K562 (cell line): ENCODE measurements around the gene KLHL33.

Experiments
- CTBP1 ChIP-seq: fragments of 450-650 bp; IDR thresholded peaks from 2 replicates; pipeline ENCODE4 v1.6.1; 2016; ENCODE audit warnings: borderline replicate concordance
- DMBX1 ChIP-seq: fragments of 250-450 bp; sonication (Bioruptor Pico); IDR thresholded peaks from 2 replicates; pipeline ENCODE4 v1.8.0; 2022; ENCODE audit warnings: inconsistent platforms, mild to moderate bottlenecking, moderate library complexity, borderline replicate concordance
- EZH2 ChIP-seq: IDR thresholded peaks from 2 replicates; pipeline ENCODE4 v1.6.1; 2012; ENCODE audit warnings: low read depth, mild to moderate bottlenecking, inconsistent platforms, low read length, borderline replicate concordance
- FOS ChIP-seq: IDR thresholded peaks from 3 replicates; pipeline ENCODE4 v1.6.1; 2011; ENCODE audit not compliant: insufficient read length; ENCODE audit errors: extremely low read depth
- GABPA ChIP-seq: fragments of 200-800 bp; sonication (Bioruptor generic); conservative IDR thresholded peaks from 2 replicates; pipeline ENCODE4 v1.6.1; 2016; ENCODE audit warnings: low read depth, missing genetic modification characterization, missing compliant biosample characterization
- HDGF ChIP-seq: fragments of 450-650 bp; IDR thresholded peaks from 2 replicates; pipeline ENCODE4 v1.6.1; 2016
- JUND ChIP-seq, 2 experiments: IDR thresholded peaks; 2 replicates in 1 of 2; 3 replicates in 1 of 2; pipeline ENCODE4 v1.6.1; 2011; ENCODE audit warnings: borderline replicate concordance in 2 of 2, low read depth in 2 of 2, low read length in 2 of 2, improper control_type of control experiment in 1 of 2, missing biosample characterization in 1 of 2, missing genetic modification characterization in 1 of 2, missing genetic modification reagents in 1 of 2
- MNT ChIP-seq, 2 experiments: fragments of 450-650 bp; conservative IDR thresholded peaks; 2 replicates each; pipeline ENCODE4 v1.6.1; 2017; ENCODE audit warnings: mild to moderate bottlenecking in 2 of 2, moderate library complexity in 2 of 2
- TAF1 ChIP-seq: IDR thresholded peaks from 2 replicates; pipeline ENCODE4 v1.6.1; 2011; ENCODE audit warnings: mild to moderate bottlenecking, low read length, moderate library complexity; ENCODE audit not compliant: insufficient read depth, control insufficient read depth, severe bottlenecking; ENCODE audit errors: extremely low read depth
- TEAD1 ChIP-seq, 2 experiments: fragments of 450-650 bp in 1 of 2; sonication (generic) in 1 of 2; formaldehyde crosslinking; IDR thresholded peaks; 2 replicates each; pipeline versions ENCODE4 v1.4.0 to v1.8.0; 2020 to 2022; ENCODE audit warnings: mild to moderate bottlenecking in 2 of 2, missing genetic modification reagents in 1 of 2
- ZBTB1 ChIP-seq: sonication (generic); formaldehyde crosslinking; IDR thresholded peaks from 2 replicates; pipeline ENCODE4 v1.8.1; 2023; ENCODE audit warnings: missing genetic modification reagents, low read depth, mild to moderate bottlenecking, borderline replicate concordance
- TF ChIP-seq, protein P1 (sequence below): sonication (generic); formaldehyde crosslinking; IDR thresholded peaks from 2 replicates; pipeline ENCODE4 v1.8.0; 2022; ENCODE audit warnings: mild to moderate bottlenecking, missing genetic modification reagents
- TF ChIP-seq, protein P2 (sequence below): sonication (generic); formaldehyde crosslinking; IDR thresholded peaks from 2 replicates; pipeline ENCODE4 v1.8.1; 2022; ENCODE audit warnings: missing genetic modification reagents
- TF ChIP-seq, protein P3 (sequence below), 3 experiments: IDR thresholded peaks in 2 of 3; conservative IDR thresholded peaks in 1 of 3; 2 replicates each; pipeline ENCODE4 v1.5.1; 2011 to 2012; ENCODE audit warnings: low read length in 3 of 3, mild to moderate bottlenecking in 3 of 3, control low read depth in 2 of 3, improper control_type of control experiment in 1 of 3, inconsistent platforms in 1 of 3, low read depth in 1 of 3, mixed read lengths in 1 of 3, moderate library complexity in 1 of 3; ENCODE audit not compliant: insufficient read depth in 2 of 3

GRCh38 chr14:20460458-20461224, 24.7 kb upstream of the KLHL33 start:
- TF ChIP-seq, protein P1, sequence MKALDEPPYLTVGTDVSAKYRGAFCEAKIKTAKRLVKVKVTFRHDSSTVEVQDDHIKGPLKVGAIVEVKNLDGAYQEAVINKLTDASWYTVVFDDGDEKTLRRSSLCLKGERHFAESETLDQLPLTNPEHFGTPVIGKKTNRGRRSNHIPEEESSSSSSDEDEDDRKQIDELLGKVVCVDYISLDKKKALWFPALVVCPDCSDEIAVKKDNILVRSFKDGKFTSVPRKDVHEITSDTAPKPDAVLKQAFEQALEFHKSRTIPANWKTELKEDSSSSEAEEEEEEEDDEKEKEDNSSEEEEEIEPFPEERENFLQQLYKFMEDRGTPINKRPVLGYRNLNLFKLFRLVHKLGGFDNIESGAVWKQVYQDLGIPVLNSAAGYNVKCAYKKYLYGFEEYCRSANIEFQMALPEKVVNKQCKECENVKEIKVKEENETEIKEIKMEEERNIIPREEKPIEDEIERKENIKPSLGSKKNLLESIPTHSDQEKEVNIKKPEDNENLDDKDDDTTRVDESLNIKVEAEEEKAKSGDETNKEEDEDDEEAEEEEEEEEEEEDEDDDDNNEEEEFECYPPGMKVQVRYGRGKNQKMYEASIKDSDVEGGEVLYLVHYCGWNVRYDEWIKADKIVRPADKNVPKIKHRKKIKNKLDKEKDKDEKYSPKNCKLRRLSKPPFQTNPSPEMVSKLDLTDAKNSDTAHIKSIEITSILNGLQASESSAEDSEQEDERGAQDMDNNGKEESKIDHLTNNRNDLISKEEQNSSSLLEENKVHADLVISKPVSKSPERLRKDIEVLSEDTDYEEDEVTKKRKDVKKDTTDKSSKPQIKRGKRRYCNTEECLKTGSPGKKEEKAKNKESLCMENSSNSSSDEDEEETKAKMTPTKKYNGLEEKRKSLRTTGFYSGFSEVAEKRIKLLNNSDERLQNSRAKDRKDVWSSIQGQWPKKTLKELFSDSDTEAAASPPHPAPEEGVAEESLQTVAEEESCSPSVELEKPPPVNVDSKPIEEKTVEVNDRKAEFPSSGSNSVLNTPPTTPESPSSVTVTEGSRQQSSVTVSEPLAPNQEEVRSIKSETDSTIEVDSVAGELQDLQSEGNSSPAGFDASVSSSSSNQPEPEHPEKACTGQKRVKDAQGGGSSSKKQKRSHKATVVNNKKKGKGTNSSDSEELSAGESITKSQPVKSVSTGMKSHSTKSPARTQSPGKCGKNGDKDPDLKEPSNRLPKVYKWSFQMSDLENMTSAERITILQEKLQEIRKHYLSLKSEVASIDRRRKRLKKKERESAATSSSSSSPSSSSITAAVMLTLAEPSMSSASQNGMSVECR (CRISPR knock-in tag) = no peak
- TF ChIP-seq EZH2 (no peak), FOS (no peak), JUND (IDR thresholded peaks at IDR 0.05; ENCODE audit: borderline replicate concordance, low read depth, low read length) (no peak), JUND (tag; IDR thresholded peaks at IDR 0.05; ENCODE audit: borderline replicate concordance, low read depth, low read length) (no peak), GABPA (tag) (0 out of 2 replicates have a peak, but pooled peaks have one; percentile 2), MNT (conservative IDR thresholded peaks at IDR 0.05) (no peak), TAF1 (no peak), TEAD1 (CRISPR knock-in tag; IDR thresholded peaks at IDR 0.05) (no peak), ZBTB1 (CRISPR knock-in tag) (no peak), HDGF (no peak), DMBX1 (CRISPR knock-in tag) (no peak), CTBP1 (no peak)
- TF ChIP-seq, protein P2, sequence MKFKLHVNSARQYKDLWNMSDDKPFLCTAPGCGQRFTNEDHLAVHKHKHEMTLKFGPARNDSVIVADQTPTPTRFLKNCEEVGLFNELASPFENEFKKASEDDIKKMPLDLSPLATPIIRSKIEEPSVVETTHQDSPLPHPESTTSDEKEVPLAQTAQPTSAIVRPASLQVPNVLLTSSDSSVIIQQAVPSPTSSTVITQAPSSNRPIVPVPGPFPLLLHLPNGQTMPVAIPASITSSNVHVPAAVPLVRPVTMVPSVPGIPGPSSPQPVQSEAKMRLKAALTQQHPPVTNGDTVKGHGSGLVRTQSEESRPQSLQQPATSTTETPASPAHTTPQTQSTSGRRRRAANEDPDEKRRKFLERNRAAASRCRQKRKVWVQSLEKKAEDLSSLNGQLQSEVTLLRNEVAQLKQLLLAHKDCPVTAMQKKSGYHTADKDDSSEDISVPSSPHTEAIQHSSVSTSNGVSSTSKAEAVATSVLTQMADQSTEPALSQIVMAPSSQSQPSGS = no peak
- TF ChIP-seq, protein P3, sequence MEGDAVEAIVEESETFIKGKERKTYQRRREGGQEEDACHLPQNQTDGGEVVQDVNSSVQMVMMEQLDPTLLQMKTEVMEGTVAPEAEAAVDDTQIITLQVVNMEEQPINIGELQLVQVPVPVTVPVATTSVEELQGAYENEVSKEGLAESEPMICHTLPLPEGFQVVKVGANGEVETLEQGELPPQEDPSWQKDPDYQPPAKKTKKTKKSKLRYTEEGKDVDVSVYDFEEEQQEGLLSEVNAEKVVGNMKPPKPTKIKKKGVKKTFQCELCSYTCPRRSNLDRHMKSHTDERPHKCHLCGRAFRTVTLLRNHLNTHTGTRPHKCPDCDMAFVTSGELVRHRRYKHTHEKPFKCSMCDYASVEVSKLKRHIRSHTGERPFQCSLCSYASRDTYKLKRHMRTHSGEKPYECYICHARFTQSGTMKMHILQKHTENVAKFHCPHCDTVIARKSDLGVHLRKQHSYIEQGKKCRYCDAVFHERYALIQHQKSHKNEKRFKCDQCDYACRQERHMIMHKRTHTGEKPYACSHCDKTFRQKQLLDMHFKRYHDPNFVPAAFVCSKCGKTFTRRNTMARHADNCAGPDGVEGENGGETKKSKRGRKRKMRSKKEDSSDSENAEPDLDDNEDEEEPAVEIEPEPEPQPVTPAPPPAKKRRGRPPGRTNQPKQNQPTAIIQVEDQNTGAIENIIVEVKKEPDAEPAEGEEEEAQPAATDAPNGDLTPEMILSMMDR (IDR thresholded peaks at IDR 0.05 in 2 of 3, conservative IDR thresholded peaks at IDR 0.05 in 1 of 3; ENCODE audit: insufficient read depth in 2 of 3, low read depth in 1 of 3, low read length in 3 of 3) = no peak
